ENCODE data around the gene LRMDA. TPM values are rescaled to one million over a fixed set of nuclear protein-coding genes. Genes with fewer than 3 reads are reported as not detected.

The LRMDA gene
- total and polyA plus RNA-seq, 10 of the 15 experiments (the other 5 are each of a cell fraction or from before 2014, with no cell fraction given), result 0.07 to 0.54 (median 0.29) TPM; not detected in 4

- WGBS (ENCODE audit: insufficient coverage, insufficient replicate concordance, low lambda C conversion rate, missing lambda C conversion rate), result 9% methylated on average over 9 of the region's 9 CpGs
- RAD21 ChIA-PET (ENCODE audit: unreplicated experiment), result no interaction called here
- no peaks in the 10 kb centered on the region for H3K36me3 ChIP-seq (ENCODE audit: control insufficient read depth in 2 of 2, insufficient read depth in 2 of 2, low read length in 1 of 2)
- no TSS peak for BruUV-seq (replicated peaks)
- POLR2A ChIA-PET, result no interaction called here
- no peaks in the 10 kb centered on the region; a peak in 1 of 4 replicates for H3K27me3 ChIP-seq (replicated peaks in 1 of 2; ENCODE audit: control insufficient read depth in 2 of 2, insufficient read depth in 2 of 2, low read length in 1 of 2)
- no peak overlapping the region for H3K9ac ChIP-seq (ENCODE audit: control insufficient read depth, insufficient read depth, low read length)
- no peak overlapping the region for H2AFZ ChIP-seq (ENCODE audit: control insufficient read depth, low read depth, low read length)
- SMC1A ChIA-PET (ENCODE audit: uncharacterized antibody, unreplicated experiment), result interaction anchor here (0.6 kb wide), 1 partner anchor 409 kb away, joined by 3 read pairs; no protein-coding TSS in a partner anchor
- in situ Hi-C loops (cut with MboI) (no loop called here), intact Hi-C loops (cut with micrococcal nuclease; ENCODE audit: unreplicated experiment) (no loop called here)
- CTCF ChIA-PET, result interaction anchor here (1.5 kb wide), 1 partner anchor 20 kb away, joined by 4 read pairs; no protein-coding TSS in a partner anchor
- H3K9me3 ChIP-seq (replicated peaks; ENCODE audit: control insufficient read depth, insufficient read depth, low read length), result no peaks in the 10 kb centered on the region
- DNase-seq (ENCODE audit: low read depth, low spot score), result no peak
- TF ChIP-seq IKZF1 (conservative IDR thresholded peaks at IDR 0.05) (no peak), NR2C2 (IDR thresholded peaks at IDR 0.05; ENCODE audit: borderline replicate concordance, control insufficient read depth, insufficient read length, low read depth) (no peak)
- H3K4me1 ChIP-seq (ENCODE audit: control insufficient read depth, insufficient read depth, low read length), result no peaks in the 10 kb centered on the region
- H3K4me2 ChIP-seq (ENCODE audit: control insufficient read depth, insufficient read depth), result no peak overlapping the region
- no peak overlapping the region for H3K27ac ChIP-seq (ENCODE audit: control insufficient read depth, insufficient read depth)
- no peaks in the 10 kb centered on the region for H4K20me1 ChIP-seq (ENCODE audit: control insufficient read depth, insufficient read depth)
- no peak for FAIRE-seq
- no peak overlapping the region for H3K4me3 ChIP-seq
- no peaks in the 10 kb centered on the region for H3K79me2 ChIP-seq (ENCODE audit: control insufficient read depth, insufficient read depth, low read length)
- no peak for ATAC-seq
Measured at GRCh38 chr10:75941223-75941801, 509.9 kb downstream of the LRMDA start.

DNA sequence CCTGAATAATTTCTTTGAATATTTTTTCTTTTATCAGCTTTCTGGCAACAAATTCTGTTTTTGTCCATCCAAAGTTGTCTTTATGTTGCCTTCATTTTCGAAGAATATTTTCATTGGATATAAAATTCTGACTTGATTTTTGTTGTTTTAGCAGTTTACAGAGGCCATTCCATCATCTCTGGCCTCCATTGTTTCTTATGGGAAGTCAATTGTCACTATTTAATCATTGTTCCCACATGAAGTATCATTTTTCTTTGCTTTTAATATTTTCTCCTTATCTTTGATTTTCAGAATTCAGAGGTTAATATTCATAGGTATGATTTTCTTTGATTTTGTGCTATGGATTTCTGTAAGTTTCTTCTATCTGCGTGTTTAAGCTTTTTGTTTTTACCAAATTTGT, 512.6 kb downstream of the LRMDA start:
- ChIA-PET CTCF (interaction anchor here (0.8 kb wide), 1 partner anchor 82 kb away, joined by 3 read pairs; no protein-coding TSS in a partner anchor), SMC1A (ENCODE audit: uncharacterized antibody, unreplicated experiment) (interaction anchor here (0.6 kb wide), 1 partner anchor 39 kb away, joined by 3 read pairs; no protein-coding TSS in a partner anchor), RAD21 (ENCODE audit: unreplicated experiment) (no interaction called here), POLR2A (no interaction called here)
- H3K27ac ChIP-seq (ENCODE audit: control insufficient read depth, insufficient read depth), result no peak overlapping the region
- H4K20me1 ChIP-seq (ENCODE audit: control insufficient read depth, insufficient read depth), result no peaks in the 10 kb centered on the region
- H3K36me3 ChIP-seq (ENCODE audit: control insufficient read depth in 2 of 2, insufficient read depth in 2 of 2, low read length in 1 of 2), result no peaks in the 10 kb centered on the region
- no peak for ATAC-seq
- H3K9me3 ChIP-seq (replicated peaks; ENCODE audit: control insufficient read depth, insufficient read depth, low read length), result no peaks in the 10 kb centered on the region
- H3K4me3 ChIP-seq, result no peak overlapping the region
- no TSS peak for BruUV-seq (replicated peaks)
- in situ Hi-C loops (cut with MboI) (no loop called here), intact Hi-C loops (cut with micrococcal nuclease; ENCODE audit: unreplicated experiment) (no loop called here)
- H2AFZ ChIP-seq (ENCODE audit: control insufficient read depth, low read depth, low read length), result no peak overlapping the region
- H3K9ac ChIP-seq (ENCODE audit: control insufficient read depth, insufficient read depth, low read length), result no peak overlapping the region
- H3K79me2 ChIP-seq (ENCODE audit: control insufficient read depth, insufficient read depth, low read length), result no peaks in the 10 kb centered on the region
- 0% methylated on average over 2 of the region's 2 CpGs for WGBS (ENCODE audit: insufficient coverage, insufficient replicate concordance, low lambda C conversion rate, missing lambda C conversion rate)
- H3K4me2 ChIP-seq (ENCODE audit: control insufficient read depth, insufficient read depth), result no peak overlapping the region
- FAIRE-seq, result no peak
- no peaks in the 10 kb centered on the region; a peak in 1 of 4 replicates for H3K27me3 ChIP-seq (replicated peaks in 1 of 2; ENCODE audit: control insufficient read depth in 2 of 2, insufficient read depth in 2 of 2, low read length in 1 of 2)
- no peaks in the 10 kb centered on the region for H3K4me1 ChIP-seq (ENCODE audit: control insufficient read depth, insufficient read depth, low read length)
- DNase-seq (ENCODE audit: low read depth, low spot score), result no peak
- TF ChIP-seq NFIC (IDR thresholded peaks at IDR 0.05; ENCODE audit: low read depth, low read length), result no peak
- TF ChIP-seq, protein P1, sequence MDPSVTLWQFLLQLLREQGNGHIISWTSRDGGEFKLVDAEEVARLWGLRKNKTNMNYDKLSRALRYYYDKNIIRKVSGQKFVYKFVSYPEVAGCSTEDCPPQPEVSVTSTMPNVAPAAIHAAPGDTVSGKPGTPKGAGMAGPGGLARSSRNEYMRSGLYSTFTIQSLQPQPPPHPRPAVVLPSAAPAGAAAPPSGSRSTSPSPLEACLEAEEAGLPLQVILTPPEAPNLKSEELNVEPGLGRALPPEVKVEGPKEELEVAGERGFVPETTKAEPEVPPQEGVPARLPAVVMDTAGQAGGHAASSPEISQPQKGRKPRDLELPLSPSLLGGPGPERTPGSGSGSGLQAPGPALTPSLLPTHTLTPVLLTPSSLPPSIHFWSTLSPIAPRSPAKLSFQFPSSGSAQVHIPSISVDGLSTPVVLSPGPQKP (IDR thresholded peaks at IDR 0.05; ENCODE audit: low read depth, low read length), result no peak
- no peak for TF ChIP-seq REST (IDR thresholded peaks at IDR 0.05; ENCODE audit: low read depth, low read length)
- TF ChIP-seq CHD1 (IDR thresholded peaks at IDR 0.05; ENCODE audit: low read depth, low read length), result no peak
- TF ChIP-seq, protein P2, sequence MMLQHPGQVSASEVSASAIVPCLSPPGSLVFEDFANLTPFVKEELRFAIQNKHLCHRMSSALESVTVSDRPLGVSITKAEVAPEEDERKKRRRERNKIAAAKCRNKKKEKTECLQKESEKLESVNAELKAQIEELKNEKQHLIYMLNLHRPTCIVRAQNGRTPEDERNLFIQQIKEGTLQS (IDR thresholded peaks at IDR 0.05; ENCODE audit: borderline replicate concordance, extremely low read depth, low read depth, low read length), result no peak
- TF ChIP-seq TAF1 (IDR thresholded peaks at IDR 0.05; ENCODE audit: borderline replicate concordance, low read depth, low read length), result no peak

Measured in GM12878 (cell line).